ENCODE measurements around the gene KAT14.
"Not testable (repeated sequence)": the region's sequence is repeated elsewhere in the genome, so short reads cannot be mapped to it uniquely, and the experiment has no call there.

DNA sequence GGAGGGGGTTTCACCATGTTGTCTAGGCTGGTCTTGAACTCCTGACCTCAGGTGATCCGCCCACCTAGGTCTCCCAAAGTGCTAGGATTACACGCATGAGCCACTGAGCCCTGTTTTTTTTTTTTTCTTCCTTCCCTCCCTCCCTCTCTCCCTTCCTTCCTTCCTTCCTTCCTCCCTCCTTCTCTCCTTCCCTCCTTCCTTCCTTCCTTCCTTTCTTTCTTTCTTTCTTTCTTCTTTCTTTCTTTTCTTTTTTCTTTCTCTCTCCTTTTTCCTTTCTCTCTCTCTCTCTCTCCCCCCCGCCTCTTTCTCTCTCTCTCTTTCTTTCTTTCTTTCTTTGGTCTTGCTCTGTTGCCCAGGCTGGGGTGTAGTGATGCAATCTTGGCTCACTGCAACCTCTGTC is 49.4 kb upstream of the KAT14 start:
- TF ChIP-seq CTCF, POLR2A (IDR thresholded peaks at IDR 0.05): not testable (repeated sequence)

Measured in uterus (tissue), 2 donors.